ENCODE results near the gene ZDHHC22.
A peak's percentile ranks its signal among the peaks of the same experiment; 100 is the strongest.
"Not testable (repeated sequence)": the region's sequence is repeated elsewhere in the genome, so short reads cannot be mapped to it uniquely, and the experiment has no call there.

ZDHHC22 gene, protein sequence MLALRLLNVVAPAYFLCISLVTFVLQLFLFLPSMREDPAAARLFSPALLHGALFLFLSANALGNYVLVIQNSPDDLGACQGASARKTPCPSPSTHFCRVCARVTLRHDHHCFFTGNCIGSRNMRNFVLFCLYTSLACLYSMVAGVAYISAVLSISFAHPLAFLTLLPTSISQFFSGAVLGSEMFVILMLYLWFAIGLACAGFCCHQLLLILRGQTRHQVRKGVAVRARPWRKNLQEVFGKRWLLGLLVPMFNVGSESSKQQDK

GRCh38 chr14:77141214-77142004, at the start of gene ZDHHC22:
ZDHHC22 (minus strand) TSS chr14:77141791; CDS start chr14:77139738, 2,053 bp downstream.
- no peak for DNase-seq (ENCODE audit: low read depth in 2 of 3, low spot score in 2 of 3)

DNA sequence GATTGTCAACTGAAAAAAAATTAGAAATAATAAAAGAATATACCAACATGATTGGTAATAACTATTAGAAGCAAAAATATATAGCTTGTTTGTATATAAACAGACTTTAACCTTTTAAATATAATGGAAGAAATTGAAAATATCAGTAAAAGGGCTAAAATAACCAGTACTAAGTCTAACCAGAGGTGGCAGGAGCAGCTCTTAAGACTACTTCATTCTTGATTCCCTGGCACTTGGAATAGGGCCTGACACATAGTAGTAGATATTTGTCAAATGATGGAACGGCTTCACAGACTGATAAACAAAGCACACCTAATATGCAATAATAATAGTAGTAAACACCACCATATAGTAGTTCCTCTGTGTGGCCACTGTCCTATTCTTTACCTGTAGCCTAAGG, 49.4 kb upstream of the ZDHHC22 start:
- no peak for DNase-seq (ENCODE audit: low read depth in 2 of 3, low spot score in 2 of 3)

DNA sequence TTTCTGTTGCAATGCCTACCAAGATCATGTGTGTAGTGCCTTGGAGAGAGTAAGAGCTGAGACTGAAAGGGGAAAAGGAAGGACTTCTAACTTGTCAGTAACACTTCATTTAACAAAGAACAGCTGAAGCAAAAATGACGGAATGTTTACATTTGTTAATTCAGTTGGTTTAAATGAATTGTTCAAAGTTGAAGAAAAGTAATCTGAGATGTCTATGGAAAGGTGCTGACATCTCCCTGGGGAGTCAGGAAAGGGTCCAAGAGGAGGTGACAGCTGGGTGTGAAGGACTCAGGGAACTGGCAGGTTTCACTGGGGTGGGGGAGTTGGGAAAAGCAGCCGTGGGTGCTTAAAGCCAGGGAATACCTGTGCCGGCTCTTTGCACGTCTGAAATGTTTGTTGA, 47.9 kb upstream of the ZDHHC22 start:
- no peak for DNase-seq (ENCODE audit: low read depth in 2 of 3, low spot score in 2 of 3)

GRCh38 chr14:77187649-77188012, 46.0 kb upstream of the ZDHHC22 start:
- no peak for DNase-seq (ENCODE audit: low read depth in 2 of 3, low spot score in 2 of 3)

- no peak for DNase-seq (ENCODE audit: low read depth in 2 of 3, low spot score in 2 of 3)
Observed at GRCh38 chr14:77186911-77187648, 45.5 kb upstream of the ZDHHC22 start.

DNA sequence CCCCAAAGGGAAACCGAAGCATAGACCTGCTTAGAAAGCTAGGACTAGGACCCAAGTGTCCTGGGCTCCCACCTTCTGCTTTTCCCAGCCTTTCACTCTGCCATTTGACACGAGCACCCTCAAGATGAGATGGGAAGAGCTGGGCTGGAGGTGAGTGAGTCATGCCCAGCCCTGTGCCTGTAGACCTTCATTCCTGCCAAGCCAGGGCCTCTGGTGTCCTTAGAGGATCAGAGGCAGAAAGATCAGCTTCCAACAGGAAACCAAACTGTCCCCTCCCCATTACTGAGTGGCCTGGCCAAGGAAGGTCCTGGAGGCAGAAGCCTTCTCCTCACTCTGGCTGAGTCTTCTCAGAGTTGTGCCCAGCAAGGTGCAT, 43.5 kb upstream of the ZDHHC22 start:
- no peak for DNase-seq (ENCODE audit: low read depth in 2 of 3, low spot score in 2 of 3)

- no peak for DNase-seq (ENCODE audit: low read depth in 2 of 3, low spot score in 2 of 3)
Observed at GRCh38 chr14:77184396-77185092, 43.0 kb upstream of the ZDHHC22 start.

GRCh38 chr14:77183896-77184295, 42.3 kb upstream of the ZDHHC22 start:
- DNase-seq (ENCODE audit: low read depth in 2 of 3, low spot score in 2 of 3) = no peak

GRCh38 chr14:77181603-77182437, 40.2 kb upstream of the ZDHHC22 start, which contains the start of gene TMEM63C:
TMEM63C (plus strand) TSS chr14:77181798; CDS start chr14:77218814, 37,016 bp downstream.
- DNase-seq (ENCODE audit: low read depth in 2 of 3, low spot score in 2 of 3) = peak; percentile 16 to 46 (median 18)

DNA sequence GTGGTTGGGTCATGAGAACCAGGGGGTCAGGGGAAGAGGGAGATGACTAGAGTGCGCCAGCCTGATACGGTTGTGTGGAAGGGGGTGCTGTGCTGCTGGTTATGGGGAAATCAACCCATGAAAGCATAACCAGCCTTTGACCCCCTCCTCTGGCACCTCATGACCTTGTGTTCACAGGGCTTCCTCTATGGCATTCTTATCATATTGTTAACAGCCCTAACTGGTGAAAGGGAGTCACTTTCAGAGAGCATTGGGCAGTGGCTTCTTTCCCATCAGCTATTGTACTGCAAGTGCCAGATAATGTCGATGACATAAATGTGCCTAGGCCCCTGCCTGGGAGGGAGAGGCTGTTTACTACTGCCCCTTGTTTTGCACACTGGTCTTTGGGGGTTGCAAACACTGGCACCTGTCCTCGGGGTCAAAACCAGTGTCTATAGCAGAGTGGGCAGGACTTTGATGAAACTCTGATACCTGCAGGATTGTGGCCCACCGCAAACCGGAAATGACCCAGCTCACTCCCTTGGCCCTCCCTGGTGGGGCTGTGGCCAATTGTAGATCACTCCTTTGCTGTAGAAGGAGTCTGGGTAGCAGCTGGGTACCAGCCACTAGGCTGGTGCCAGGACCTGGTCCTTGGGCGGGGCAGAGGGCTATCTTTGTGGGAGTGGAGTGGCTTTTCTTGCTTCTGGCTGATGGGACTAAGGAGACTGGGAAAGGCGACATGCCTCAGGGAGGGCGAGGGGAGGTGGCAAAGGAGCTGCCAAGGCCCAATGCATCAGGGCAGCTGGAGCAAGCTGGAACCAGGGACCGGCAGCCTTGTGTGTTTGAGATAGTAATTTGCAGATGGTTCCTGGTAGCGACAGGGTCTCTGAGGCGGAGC, 39.4 kb upstream of the ZDHHC22 start:
- no peak for DNase-seq (ENCODE audit: low read depth in 2 of 3, low spot score in 2 of 3)

DNA sequence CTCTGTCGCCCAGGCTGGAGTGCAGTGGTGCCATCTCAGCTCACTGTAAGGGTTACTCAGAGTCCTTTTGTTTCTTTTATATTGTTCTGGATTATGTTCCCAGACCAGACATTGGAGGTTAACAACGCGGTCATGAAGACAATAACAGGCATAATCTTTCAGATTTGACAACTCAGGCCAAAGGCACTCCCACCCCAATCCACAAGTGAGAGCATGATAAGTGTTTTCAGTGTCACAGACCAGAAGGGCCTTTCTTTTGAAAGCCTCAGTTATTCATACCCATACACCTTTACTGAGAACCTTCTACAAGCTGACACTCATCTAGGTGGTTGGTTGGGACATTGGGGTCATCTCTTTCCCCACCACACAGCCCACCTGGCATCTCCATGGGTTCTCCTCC, 37.1 kb upstream of the ZDHHC22 start:
- DNase-seq (ENCODE audit: low read depth in 2 of 3, low spot score in 2 of 3) = no peak

DNA sequence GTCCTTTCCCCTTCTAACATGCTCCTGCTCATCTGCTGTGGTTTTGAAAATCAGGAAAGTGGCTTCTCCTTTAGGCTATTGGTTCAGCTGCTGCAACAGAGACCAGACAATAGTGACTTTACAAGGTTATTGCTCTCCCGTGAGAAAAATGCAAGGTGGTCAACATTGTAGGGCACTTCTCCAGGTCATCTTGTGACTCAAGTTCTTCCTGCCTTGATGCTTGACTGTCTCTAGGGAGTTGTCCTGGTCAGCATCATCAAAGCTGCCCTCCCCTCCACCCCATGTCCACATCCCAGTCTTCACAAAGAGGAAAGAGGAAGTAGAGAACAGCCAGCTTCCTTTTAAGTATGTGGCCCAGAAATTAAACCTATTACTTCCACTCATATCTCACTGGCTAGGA, 36.1 kb upstream of the ZDHHC22 start:
- DNase-seq (ENCODE audit: low read depth in 2 of 3, low spot score in 2 of 3) = no peak

GRCh38 chr14:77175843-77176242, 34.3 kb upstream of the ZDHHC22 start:
- DNase-seq (ENCODE audit: low read depth in 2 of 3, low spot score in 2 of 3) = no peak

DNA sequence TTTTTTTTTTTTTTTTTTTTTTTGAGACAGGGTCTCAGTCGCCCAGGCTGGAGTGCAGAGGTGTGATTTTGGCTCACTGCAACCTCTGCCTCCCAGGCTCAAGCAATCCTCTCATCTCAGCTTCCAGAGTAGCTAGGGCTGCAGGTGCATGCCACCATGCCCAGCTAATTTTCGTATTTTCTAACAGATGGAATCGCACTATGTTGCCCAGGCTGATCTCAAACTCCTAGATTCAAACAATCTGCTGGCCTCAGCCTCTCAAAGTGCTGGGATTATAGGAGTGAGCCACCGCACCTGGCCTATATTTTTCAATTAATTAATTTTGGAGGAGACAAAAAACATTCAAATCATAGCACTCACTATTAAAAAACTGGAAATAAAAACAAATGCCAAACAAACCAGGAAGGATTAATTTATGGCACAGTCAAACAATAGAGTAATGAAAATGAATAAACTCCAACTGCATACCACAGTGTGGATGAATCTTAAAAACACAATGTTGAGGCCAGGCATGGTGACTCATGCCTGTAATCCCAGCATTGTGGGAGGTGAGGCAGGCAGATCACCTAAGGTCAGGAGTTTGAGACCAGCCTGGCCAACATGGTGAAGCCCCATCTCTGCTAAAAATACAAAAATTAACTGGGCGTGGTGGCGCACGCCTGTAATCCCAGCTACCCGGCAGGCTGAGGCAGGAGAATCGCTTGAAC, 32.5 kb upstream of the ZDHHC22 start:
- DNase-seq (ENCODE audit: low read depth in 2 of 3, low spot score in 2 of 3) = not testable (repeated sequence)

DNA sequence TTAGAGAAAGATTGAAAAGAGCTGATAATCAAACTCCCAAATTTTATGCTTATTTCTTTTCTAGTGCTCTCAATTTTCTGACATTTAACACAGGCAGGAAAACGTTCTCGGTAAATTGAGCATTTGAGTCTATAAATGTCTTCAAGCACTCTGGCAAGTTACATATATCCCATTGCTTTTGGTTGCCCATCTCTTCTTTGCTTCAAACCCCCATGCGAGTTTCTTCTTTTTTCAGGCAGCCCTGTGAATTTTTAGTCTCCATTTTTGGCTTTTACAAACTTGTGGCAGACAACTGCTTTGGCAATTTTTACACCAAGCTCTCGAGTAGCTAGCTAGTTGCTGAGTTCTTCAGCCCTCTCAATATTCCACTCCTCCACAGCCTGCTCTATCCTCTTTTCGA, 31.3 kb upstream of the ZDHHC22 start:
- DNase-seq (ENCODE audit: low read depth in 2 of 3, low spot score in 2 of 3) = no peak

GRCh38 chr14:77170045-77170444, 28.5 kb upstream of the ZDHHC22 start:
- no peak for DNase-seq (ENCODE audit: low read depth in 2 of 3, low spot score in 2 of 3)

GRCh38 chr14:77161011-77161410, 19.4 kb upstream of the ZDHHC22 start:
- DNase-seq (ENCODE audit: low read depth in 2 of 3, low spot score in 2 of 3) = no peak

DNA sequence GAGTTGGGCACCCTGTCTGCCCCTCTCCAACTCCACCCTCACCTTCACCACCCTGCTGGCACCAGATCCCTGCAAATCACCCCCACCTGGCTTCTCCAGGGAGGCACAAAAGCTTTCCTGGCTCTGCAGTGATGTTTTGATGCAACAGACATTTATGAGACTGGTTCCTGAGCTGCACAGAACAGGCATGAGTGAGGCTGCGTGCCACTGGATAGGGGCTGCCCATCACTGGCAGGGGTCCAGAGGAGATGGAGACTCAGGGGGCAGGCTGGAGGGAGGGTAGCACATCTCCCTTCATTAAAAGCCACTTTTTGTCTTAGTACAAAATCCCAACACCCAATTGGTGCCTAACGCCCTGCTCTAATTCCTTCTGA, 17.3 kb upstream of the ZDHHC22 start:
- no peak for DNase-seq (ENCODE audit: low read depth in 2 of 3, low spot score in 2 of 3)
